GM18499 (cell line): ENCODE data around the gene KRTAP20-3.

ENCODE experiments used
- ATAC-seq: cut with Tn5 transposase; IDR thresholded peaks from one replicate; pipeline ENCODE4 v1.9.1; 2021; ENCODE audit warnings: moderate number of reproducible peaks; ENCODE audit not compliant: insufficient read depth, unreplicated experiment

KRTAP20-3 gene

GRCh38 chr21:30676737-30677136, 34.1 kb downstream of the KRTAP20-3 start:
- no peak for ATAC-seq

GRCh38 chr21:30680586-30680985, 37.9 kb downstream of the KRTAP20-3 start:
- no peak for ATAC-seq

GRCh38 chr21:30684506-30684905, 41.8 kb downstream of the KRTAP20-3 start:
- ATAC-seq = no peak

GRCh38 chr21:30689822-30690221, 47.2 kb downstream of the KRTAP20-3 start:
- ATAC-seq = no peak
